ENCODE measurements around the gene C6orf89. TPM values are rescaled to one million over a fixed set of nuclear protein-coding genes. Genes with fewer than 3 reads are reported as not detected.
"Not testable (repeated sequence)": the region's sequence is repeated elsewhere in the genome, so short reads cannot be mapped to it uniquely, and the experiment has no call there.

Gene C6orf89
- total RNA-seq, 1 donor from 2014 or later: 18.7 TPM

DNA sequence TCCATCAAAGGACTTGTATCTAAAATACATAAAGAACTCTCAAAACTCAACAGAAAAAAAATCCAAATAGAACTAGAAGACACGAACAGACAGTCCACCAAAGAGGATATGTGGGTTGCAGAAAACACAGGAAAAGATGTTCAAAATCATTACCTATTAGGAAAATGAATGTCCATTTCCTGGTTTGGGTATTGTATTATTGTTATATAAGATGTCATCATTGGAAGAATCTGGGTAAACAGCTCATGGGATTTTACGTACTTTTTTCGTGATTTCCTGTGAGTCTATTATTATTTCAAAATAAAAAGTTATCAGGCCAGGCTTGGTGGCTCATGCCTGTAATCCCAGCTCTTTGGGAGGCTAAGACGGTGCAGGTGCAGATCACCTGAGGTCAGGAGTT, 59.5 kb downstream of the C6orf89 start:
- DNase-seq (ENCODE audit: low read depth in 2 of 2): peak; percentile 38 to 66

- no peak for DNase-seq (ENCODE audit: low read depth in 2 of 2)
These were observed 60.8 kb downstream of the C6orf89 start for GRCh38 chr6:36946526-36946925.

- DNase-seq (ENCODE audit: low read depth in 2 of 2): peak in 1 of 2 donors; percentile 57
These were observed 62.0 kb downstream of the C6orf89 start for GRCh38 chr6:36947570-36948351.

GRCh38 chr6:36949076-36949475, 63.3 kb downstream of the C6orf89 start:
- not testable (repeated sequence) for DNase-seq (ENCODE audit: low read depth in 2 of 2)

DNA sequence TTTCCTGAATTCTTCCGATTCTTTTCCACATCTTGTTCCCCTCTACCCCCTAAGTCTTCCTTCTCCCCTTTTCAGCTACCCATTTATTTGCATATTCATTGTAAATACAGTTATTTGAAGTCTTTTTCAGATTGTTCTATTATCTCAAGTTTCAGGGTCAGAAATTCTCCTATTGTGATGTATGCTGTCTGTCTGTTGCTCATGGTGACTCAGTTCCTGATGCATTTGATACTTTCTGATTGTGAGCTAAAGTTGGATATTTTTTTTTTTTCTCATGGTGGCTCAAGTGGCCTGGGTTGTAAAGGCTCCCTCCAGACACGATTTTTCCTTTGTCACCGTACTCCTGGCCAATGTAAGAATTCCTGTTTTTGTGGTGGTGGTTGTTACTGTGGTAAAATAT, 63.9 kb downstream of the C6orf89 start:
- peak; percentile 34 to 88 for DNase-seq (ENCODE audit: low read depth in 2 of 2)

GRCh38 chr6:36953931-36954261, 68.1 kb downstream of the C6orf89 start:
- no peak for DNase-seq (ENCODE audit: low read depth in 2 of 2)

- DNase-seq (ENCODE audit: low read depth in 2 of 2): no peak
These were observed 68.6 kb downstream of the C6orf89 start, which contains the start of gene PI16 for GRCh38 chr6:36954262-36954931. Gene PI16 (plus strand): TSS chr6:36954738. CDS start chr6:36954761, 23 bp downstream.

- DNase-seq (ENCODE audit: low read depth in 2 of 2): no peak
These were observed 69.4 kb downstream of the C6orf89 start for GRCh38 chr6:36955136-36955535.

- DNase-seq (ENCODE audit: low read depth in 2 of 2): peak in 1 of 2 donors; percentile 63
These were observed 70.1 kb downstream of the C6orf89 start for GRCh38 chr6:36955671-36956445.

GRCh38 chr6:36956446-36956820, 70.7 kb downstream of the C6orf89 start:
- DNase-seq (ENCODE audit: low read depth in 2 of 2): no peak

DNA sequence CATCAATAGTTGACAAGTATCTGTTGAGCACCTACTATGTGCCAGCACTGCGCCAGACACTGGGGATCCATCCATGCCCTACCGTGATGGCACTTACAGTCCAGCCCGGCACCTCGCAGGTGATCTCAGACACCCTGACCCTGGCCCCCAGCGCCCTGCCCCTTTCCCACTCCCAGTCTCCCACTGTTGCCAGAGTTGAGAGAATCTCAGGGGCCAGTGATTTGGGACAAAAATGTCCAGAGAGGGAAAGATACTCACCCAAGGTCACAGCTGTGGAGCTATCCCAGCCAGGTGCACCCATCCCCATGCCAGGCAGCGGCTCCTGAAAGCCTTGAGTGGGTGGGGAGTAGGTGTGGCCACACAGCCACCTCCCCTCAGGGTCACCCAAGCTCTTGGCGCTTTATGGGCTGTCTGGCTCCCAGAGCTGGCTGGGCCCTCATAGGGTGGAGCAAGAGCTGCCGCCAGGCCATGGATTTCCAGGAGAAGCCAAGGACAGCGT, 72.1 kb downstream of the C6orf89 start:
- DNase-seq (ENCODE audit: low read depth in 2 of 2): no peak

DNA sequence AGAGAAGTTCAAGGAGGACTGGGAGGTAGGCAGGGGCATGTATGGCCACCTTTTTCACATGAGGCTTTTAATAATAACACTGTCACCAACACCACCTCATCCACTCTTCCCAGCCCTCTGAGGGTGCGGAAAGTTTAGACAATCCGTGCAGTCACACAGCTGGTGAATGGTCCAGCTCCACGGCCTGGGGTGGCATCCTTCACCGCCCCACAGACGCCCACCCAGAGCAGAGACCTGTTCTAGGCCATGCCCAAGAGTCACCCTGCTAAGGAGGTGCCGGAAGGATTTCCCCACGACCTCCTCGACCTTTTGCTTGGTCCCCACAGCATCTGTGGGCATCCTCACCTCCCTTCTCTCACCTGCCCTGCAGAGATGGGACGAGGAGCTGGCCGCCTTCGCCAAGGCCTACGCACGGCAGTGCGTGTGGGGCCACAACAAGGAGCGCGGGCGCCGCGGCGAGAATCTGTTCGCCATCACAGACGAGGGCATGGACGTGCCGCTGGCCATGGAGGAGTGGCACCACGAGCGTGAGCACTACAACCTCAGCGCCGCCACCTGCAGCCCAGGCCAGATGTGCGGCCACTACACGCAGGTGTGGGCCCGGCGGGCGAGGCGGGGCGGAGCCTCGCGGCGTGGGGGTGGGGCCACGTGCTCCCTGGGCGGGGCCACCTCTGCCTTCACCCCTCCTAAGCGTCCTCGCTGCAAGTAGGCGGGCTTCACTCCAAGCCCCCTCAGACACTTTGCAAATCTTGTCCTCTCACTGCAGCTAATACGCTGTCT, 73.2 kb downstream of the C6orf89 start:
- no peak for DNase-seq (ENCODE audit: low read depth in 2 of 2)

GRCh38 chr6:36959555-36960250, 74.0 kb downstream of the C6orf89 start:
- DNase-seq (ENCODE audit: low read depth in 2 of 2): no peak

- no peak for DNase-seq (ENCODE audit: low read depth in 2 of 2)
These were observed 76.0 kb downstream of the C6orf89 start for GRCh38 chr6:36961441-36962435.

GRCh38 chr6:36962874-36963273, 77.1 kb downstream of the C6orf89 start:
- DNase-seq (ENCODE audit: low read depth in 2 of 2): no peak

GRCh38 chr6:36963451-36964290, 77.9 kb downstream of the C6orf89 start:
- DNase-seq (ENCODE audit: low read depth in 2 of 2): no peak

GRCh38 chr6:36964349-36964748, 78.6 kb downstream of the C6orf89 start:
- no peak for DNase-seq (ENCODE audit: low read depth in 2 of 2)

- DNase-seq (ENCODE audit: low read depth in 2 of 2): no peak
These were observed 79.2 kb downstream of the C6orf89 start for GRCh38 chr6:36964908-36965307.

All from dermis microvascular lymphatic vessel endothelial cell (primary cell).